HCT116 (cell line): ENCODE results near the gene BAHCC1.

Experiments used
- CBX3 ChIP-seq: IDR thresholded peaks from 2 replicates; pipeline ENCODE4 v1.6.1; 2012; ENCODE audit warnings: low read depth
- CEBPB ChIP-seq: IDR thresholded peaks from 2 replicates; pipeline ENCODE4 v1.6.1; 2012; ENCODE audit warnings: low read depth
- CTCF ChIP-seq, 3 experiments: fragments of 200-600 bp in 1 of 3; sonication (generic) in 1 of 3; IDR thresholded peaks in 2 of 3; conservative IDR thresholded peaks in 1 of 3; 2 replicates each; pipeline ENCODE4 v1.5.1; 2012 to 2017; ENCODE audit warnings: low read depth in 2 of 3, low read length in 2 of 3, antibody characterized with exemption in 1 of 3, borderline replicate concordance in 1 of 3, control low read depth in 1 of 3, mild to moderate bottlenecking in 1 of 3, mixed read lengths in 1 of 3, mixed run types in 1 of 3, moderate library complexity in 1 of 3; ENCODE audit not compliant: insufficient read depth in 1 of 3
- EZH2 ChIP-seq: fragments of 200-600 bp; sonication (generic); IDR thresholded peaks from 2 replicates; pipeline ENCODE4 v1.6.1; 2017; ENCODE audit warnings: antibody characterized with exemption, mixed run types
- POLR2A ChIP-seq: IDR thresholded peaks from 2 replicates; pipeline ENCODE4 v1.7.0; 2011; ENCODE audit warnings: borderline replicate concordance; ENCODE audit not compliant: insufficient read depth, insufficient read length; ENCODE audit errors: extremely low read depth
- RAD21 ChIP-seq: IDR thresholded peaks from 2 replicates; pipeline ENCODE4 v1.6.1; 2012; ENCODE audit warnings: low read depth, mild to moderate bottlenecking
- ZNF274 ChIP-seq: fragments of 200-500 bp; sonication (Bioruptor generic); IDR thresholded peaks from 2 replicates; pipeline ENCODE4 v1.6.1; 2014; ENCODE audit warnings: mild to moderate bottlenecking, low read depth, low read length, inconsistent platforms

GRCh38 chr17:81401723-81402529, 6.7 kb downstream of the BAHCC1 start:
- TF ChIP-seq CEBPB (no peak), CTCF (IDR thresholded peaks at IDR 0.05 in 2 of 3, conservative IDR thresholded peaks at IDR 0.05 in 1 of 3; ENCODE audit: borderline replicate concordance in 1 of 3, insufficient read depth in 1 of 3, low read depth in 2 of 3, low read length in 2 of 3) (peak in 2 of 3 experiments; percentile 68 to 83; a peak in 4 of 6 replicates), CBX3 (no peak), POLR2A (no peak), EZH2 (no peak), RAD21 (no peak), ZNF274 (no peak)
